Panc1 (cell line): ENCODE results near the gene SLC15A1.

Experiments
- POLR2AphosphoS5 ChIP-seq: IDR thresholded peaks from 2 replicates; pipeline ENCODE4 v1.6.1; 2012; ENCODE audit warnings: mild to moderate bottlenecking, low read depth, low read length, moderate library complexity
- TF ChIP-seq, protein P1 (sequence below): fragments of 450-650 bp; IDR thresholded peaks from 2 replicates; pipeline ENCODE4 v1.5.1; 2017; ENCODE audit warnings: mild to moderate bottlenecking

DNA sequence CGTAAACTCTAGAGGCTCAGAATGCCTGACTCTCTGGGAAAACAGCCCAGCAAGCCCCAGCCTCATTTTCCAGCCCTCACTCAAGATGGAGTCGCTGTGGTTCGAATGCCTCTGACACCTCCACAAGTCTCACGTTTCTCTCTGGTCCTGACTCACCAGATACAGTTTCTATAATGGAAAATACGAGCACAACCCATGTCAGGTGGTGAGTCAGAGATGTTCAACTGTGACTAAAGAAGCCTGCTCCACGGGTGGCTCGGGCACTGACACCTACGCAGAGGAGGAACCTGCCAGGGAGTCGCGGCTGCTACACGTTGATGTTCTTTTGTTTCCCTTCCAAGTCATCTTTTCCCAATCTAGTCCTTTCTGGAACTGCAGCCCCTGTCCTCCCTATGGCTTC lies 88.4 kb downstream of the SLC15A1 start:
- TF ChIP-seq, protein P1, sequence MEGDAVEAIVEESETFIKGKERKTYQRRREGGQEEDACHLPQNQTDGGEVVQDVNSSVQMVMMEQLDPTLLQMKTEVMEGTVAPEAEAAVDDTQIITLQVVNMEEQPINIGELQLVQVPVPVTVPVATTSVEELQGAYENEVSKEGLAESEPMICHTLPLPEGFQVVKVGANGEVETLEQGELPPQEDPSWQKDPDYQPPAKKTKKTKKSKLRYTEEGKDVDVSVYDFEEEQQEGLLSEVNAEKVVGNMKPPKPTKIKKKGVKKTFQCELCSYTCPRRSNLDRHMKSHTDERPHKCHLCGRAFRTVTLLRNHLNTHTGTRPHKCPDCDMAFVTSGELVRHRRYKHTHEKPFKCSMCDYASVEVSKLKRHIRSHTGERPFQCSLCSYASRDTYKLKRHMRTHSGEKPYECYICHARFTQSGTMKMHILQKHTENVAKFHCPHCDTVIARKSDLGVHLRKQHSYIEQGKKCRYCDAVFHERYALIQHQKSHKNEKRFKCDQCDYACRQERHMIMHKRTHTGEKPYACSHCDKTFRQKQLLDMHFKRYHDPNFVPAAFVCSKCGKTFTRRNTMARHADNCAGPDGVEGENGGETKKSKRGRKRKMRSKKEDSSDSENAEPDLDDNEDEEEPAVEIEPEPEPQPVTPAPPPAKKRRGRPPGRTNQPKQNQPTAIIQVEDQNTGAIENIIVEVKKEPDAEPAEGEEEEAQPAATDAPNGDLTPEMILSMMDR: no peak
- TF ChIP-seq POLR2AphosphoS5: no peak
